Measurements from ENCODE around the gene ARMH1.

DNA sequence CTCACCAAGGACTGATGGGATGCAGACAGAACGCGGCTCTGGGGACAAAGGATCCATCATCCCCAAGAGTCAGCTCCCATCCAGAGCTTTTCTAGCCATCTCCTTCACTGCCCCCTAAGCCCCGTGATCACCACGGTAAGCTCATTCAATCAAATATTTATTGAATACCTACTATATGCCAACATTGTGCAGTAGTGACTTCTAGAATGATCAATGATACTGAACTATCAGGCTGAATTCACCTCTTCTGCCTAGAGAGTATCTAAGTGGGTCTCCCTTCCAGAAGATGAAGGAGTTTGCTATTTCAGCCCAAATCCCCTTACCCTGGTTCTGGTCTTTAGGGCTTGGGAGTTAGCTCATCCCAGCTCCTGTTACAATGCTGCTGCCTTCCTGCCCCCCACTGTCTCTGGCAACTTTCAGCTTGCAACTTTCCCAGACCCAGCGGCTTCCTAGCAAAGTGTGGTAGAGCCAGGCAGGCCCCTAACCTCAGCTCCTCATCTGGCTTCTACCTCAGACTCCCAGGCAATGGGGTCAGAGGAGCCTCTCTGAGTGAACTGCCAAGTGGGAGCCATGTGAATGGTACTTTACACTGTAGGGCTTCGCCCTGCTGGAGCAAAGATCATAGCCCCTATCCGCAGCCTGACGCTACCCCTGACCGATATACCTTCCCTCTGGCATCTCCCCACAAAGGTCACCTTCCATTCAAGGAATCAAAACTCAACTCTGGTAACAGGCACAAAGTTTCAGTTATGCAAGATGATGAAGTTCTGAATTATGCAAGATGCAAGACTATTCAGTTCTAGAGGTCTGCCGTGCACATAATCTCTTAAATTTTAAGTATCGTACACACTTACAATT lies 21.2 kb upstream of the ARMH1 start:
- TF ChIP-seq EZH2phosphoT487 (IDR thresholded peaks at IDR 0.05; ENCODE audit: borderline replicate concordance, low read length), result no peak
- TF ChIP-seq, protein P1, sequence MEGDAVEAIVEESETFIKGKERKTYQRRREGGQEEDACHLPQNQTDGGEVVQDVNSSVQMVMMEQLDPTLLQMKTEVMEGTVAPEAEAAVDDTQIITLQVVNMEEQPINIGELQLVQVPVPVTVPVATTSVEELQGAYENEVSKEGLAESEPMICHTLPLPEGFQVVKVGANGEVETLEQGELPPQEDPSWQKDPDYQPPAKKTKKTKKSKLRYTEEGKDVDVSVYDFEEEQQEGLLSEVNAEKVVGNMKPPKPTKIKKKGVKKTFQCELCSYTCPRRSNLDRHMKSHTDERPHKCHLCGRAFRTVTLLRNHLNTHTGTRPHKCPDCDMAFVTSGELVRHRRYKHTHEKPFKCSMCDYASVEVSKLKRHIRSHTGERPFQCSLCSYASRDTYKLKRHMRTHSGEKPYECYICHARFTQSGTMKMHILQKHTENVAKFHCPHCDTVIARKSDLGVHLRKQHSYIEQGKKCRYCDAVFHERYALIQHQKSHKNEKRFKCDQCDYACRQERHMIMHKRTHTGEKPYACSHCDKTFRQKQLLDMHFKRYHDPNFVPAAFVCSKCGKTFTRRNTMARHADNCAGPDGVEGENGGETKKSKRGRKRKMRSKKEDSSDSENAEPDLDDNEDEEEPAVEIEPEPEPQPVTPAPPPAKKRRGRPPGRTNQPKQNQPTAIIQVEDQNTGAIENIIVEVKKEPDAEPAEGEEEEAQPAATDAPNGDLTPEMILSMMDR (conservative IDR thresholded peaks at IDR 0.05; ENCODE audit: low read depth, low read length), result peak; percentile 9; the same call in 1 of the 2 replicates
- no peak for TF ChIP-seq EZH2 (IDR thresholded peaks at IDR 0.05; ENCODE audit: low read length, unreplicated experiment)

Data from PC-3 (cell line).